Cardiac fibroblast (primary cell): ENCODE data around the gene PPIP5K2.

Experiments
- DNase-seq, 2 donors: peaks; one replicate each; pipeline versions ENCODE4 v3.0.0 to v3.0.0-alpha.2; 2010; ENCODE audit warnings: low read depth in 2 of 2
- H3K4me3 ChIP-seq, 2 donors: replicated peaks in 1 of 2; 1 replicate in 1 of 2; 2 replicates in 1 of 2; pipeline ENCODE4 v1.5.1; 2011; ENCODE audit warnings: low read depth in 2 of 2, low read length in 2 of 2, mild to moderate bottlenecking in 2 of 2, moderate library complexity in 1 of 2
- CTCF ChIP-seq: IDR thresholded peaks from one replicate; pipeline ENCODE4 v1.5.1; 2011; ENCODE audit warnings: low read depth, mild to moderate bottlenecking, low read length, inconsistent platforms

The PPIP5K2 gene

DNA sequence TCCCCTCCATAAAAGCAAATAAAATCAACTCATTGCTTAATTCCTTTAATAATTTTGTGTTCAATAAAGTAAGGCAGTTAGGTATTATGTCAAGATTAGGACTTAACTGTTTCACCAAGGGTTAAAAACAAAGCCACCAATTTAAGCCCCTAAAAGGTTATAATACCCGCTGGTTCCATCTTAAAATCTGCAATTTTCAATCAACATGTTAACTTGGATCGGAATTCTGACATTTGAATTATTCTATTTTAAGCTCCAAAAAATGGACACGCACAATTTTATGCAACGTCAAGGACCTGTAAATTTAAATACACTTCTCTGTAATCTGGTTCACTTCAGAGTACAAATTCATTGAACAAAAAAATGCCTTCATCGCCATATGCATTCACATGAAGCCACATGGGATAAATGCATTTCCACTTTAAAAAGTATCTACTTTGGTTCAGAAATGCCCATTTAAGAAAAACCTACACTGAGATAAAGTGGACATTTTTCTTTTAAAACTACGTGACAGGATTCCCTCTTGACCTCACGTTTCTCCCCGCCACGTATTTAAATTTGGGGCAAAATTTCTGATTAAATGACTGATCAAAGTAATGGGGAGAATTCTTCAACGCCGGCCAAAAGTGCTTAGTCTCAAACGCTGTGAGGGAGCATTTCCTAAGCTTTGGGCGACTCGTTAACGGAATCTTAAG is 884 bp upstream of the PPIP5K2 start:
- no peak for TF ChIP-seq CTCF
- H3K4me3 ChIP-seq, result peak overlapping the region; percentile 63 to 93
- peak; percentile 39 to 55 for DNase-seq

- H3K4me3 ChIP-seq, result peak overlapping the region; percentile 63 to 93
- DNase-seq, result peak; percentile 17 to 25
- TF ChIP-seq CTCF, result no peak
Measured at GRCh38 chr5:103120607-103121200, 603 bp downstream of the PPIP5K2 start.

DNA sequence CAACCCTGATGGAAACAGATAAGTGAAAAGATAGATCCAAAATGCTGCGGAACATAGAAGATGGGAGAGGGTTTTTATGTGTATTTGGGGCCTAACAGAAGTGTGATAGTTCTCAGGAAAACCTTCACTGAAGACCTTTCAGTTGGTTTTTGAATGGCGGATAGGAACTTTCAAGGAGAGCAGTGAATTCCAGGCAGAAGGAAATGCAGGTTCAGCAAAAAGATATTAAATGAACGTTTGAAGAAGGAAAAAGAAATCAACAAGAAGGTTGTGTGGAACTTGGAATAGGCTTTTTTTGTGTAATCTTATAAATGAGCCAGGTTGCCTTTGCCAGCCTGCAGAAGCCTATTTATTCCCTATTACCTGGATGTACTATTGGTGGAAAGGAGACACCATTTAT is 2.1 kb downstream of the PPIP5K2 start:
- TF ChIP-seq CTCF, result no peak
- no peak for DNase-seq
- no peak overlapping the region for H3K4me3 ChIP-seq

DNA sequence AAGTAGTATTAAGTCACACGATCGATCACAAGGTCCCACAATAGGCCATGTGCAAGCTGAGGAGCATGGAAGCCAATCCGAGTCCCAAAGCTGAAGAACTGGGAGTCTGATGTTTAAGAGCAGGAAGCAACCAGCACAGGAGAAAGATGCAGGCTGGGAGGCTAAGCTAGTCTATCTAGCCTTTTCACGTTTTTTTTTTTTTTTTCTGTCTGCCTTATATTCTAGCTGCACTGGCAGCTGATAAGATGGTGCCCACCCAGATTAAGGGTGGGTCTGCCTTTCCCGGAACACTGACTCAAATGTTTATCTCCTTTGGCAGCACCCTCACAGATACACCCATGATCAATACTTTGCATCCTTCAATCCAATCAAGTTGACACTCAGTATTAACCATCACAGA is 6.5 kb downstream of the PPIP5K2 start:
- H3K4me3 ChIP-seq, result no peak overlapping the region
- no peak for TF ChIP-seq CTCF
- DNase-seq, result no peak

GRCh38 chr5:103127292-103127817 is 7.3 kb downstream of the PPIP5K2 start:
- no peak overlapping the region for H3K4me3 ChIP-seq
- DNase-seq, result no peak
- no peak for TF ChIP-seq CTCF

GRCh38 chr5:103128202-103128601 is 8.1 kb downstream of the PPIP5K2 start:
- no peak for DNase-seq
- TF ChIP-seq CTCF, result no peak
- no peak overlapping the region for H3K4me3 ChIP-seq
